OCI-LY1 (cell line): ENCODE measurements around the gene NPFFR1.

Experiments
- H2AFZ ChIP-seq: fragments of 200-600 bp; sonication (generic), shearing (Covaris generic); 2 replicates; pipeline ENCODE4 v1.6.0; 2014; ENCODE audit warnings: antibody characterized with exemption, mild to moderate bottlenecking, low read length
- H3F3A ChIP-seq: fragments of 200-600 bp; sonication (generic), shearing (Covaris generic); 2 replicates; pipeline ENCODE4 v1.6.0; 2014; ENCODE audit warnings: mild to moderate bottlenecking, antibody characterized with exemption, low read length, moderate library complexity; ENCODE audit not compliant: insufficient read depth
- H3K27ac ChIP-seq: fragments of 200-600 bp; sonication (generic); 2 replicates; pipeline ENCODE4 v1.5.1; 2014; ENCODE audit warnings: low read length, mixed run types, mild to moderate bottlenecking, low read depth; ENCODE audit not compliant: poor library complexity, severe bottlenecking
- H3K27me3 ChIP-seq: fragments of 200-600 bp; sonication (generic); 2 replicates; pipeline ENCODE4 v1.6.0; 2014; ENCODE audit warnings: antibody characterized with exemption, mild to moderate bottlenecking, low read length, moderate library complexity; ENCODE audit not compliant: insufficient read depth
- H3K36me3 ChIP-seq: fragments of 200-600 bp; sonication (generic); 2 replicates; pipeline ENCODE4 v1.6.1; 2014; ENCODE audit warnings: mild to moderate bottlenecking, antibody characterized with exemption, low read length, moderate library complexity, mixed read lengths; ENCODE audit not compliant: insufficient read depth
- H3K4me1 ChIP-seq: fragments of 200-600 bp; sonication (generic); 2 replicates; pipeline ENCODE4 v1.5.1; 2014; ENCODE audit warnings: mild to moderate bottlenecking, low read length, moderate library complexity; ENCODE audit not compliant: insufficient read depth, severe bottlenecking
- H3K4me2 ChIP-seq: fragments of 200-600 bp; sonication (generic), shearing (Covaris generic); 2 replicates; pipeline ENCODE4 v1.6.1; 2014; ENCODE audit warnings: low read length
- H3K4me3 ChIP-seq: fragments of 200-600 bp; sonication (generic); 2 replicates; pipeline ENCODE4 v1.5.1; 2014; ENCODE audit warnings: low read length, low read depth, mild to moderate bottlenecking, mixed read lengths; ENCODE audit not compliant: poor library complexity, severe bottlenecking
- H3K79me2 ChIP-seq: fragments of 200-600 bp; shearing (Covaris generic); 2 replicates; pipeline ENCODE4 v1.6.1; 2016; ENCODE audit warnings: mixed run types, low read length, mixed read lengths; ENCODE audit not compliant: insufficient read depth
- H3K9ac ChIP-seq: fragments of 200-600 bp; sonication (generic), shearing (Covaris generic); 2 replicates; pipeline ENCODE4 v1.6.1; 2014; ENCODE audit warnings: mild to moderate bottlenecking, low read length, mixed read lengths
- H3K9me2 ChIP-seq: fragments of 200-600 bp; sonication (generic), shearing (Covaris generic); 2 replicates; pipeline ENCODE4 v1.6.1; 2014; ENCODE audit warnings: low read depth, mild to moderate bottlenecking, low read length, mixed read lengths
- H3K9me3 ChIP-seq: fragments of 200-600 bp; shearing (Covaris generic); 2 replicates; pipeline ENCODE4 v1.6.1; 2014; ENCODE audit warnings: low read length, mixed read lengths
- H4K20me1 ChIP-seq: fragments of 200-600 bp; sonication (generic), shearing (Covaris generic); 2 replicates; pipeline ENCODE4 v1.6.0; 2016; ENCODE audit warnings: mild to moderate bottlenecking, low read length; ENCODE audit not compliant: insufficient read depth
- EZH2 ChIP-seq: fragments of 200-600 bp; sonication (generic), shearing (Covaris generic); IDR thresholded peaks from 2 replicates; pipeline ENCODE4 v1.8.0; 2017; ENCODE audit warnings: borderline replicate concordance, mixed run types, mild to moderate bottlenecking, antibody characterized with exemption, low read length, moderate library complexity, mixed read lengths
- TF ChIP-seq, protein P1 (sequence below): fragments of 200-600 bp; sonication (generic), shearing (Covaris generic); IDR thresholded peaks from 2 replicates; pipeline ENCODE4 v1.5.1; 2017; ENCODE audit warnings: mild to moderate bottlenecking, antibody characterized with exemption, low read length, moderate library complexity, mixed read lengths

NPFFR1 gene

DNA sequence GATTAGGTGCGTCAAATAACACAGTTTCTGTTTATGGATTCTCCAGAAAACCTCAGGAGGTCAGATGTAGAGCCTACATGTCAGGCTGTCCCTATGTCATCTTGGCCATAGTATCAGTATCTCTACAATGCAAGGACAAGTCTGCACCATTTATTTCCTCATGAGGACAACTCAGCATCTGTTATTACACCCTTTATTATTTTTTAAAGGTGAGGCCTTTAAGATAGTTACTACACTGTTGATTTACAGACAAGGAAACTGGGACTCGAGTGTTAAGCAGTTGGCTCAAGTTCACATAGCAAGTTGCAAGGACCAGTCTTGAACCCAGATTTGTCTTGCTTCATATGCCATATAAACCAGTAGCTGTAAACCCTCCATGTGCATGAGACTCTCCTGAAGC lies 27.3 kb downstream of the NPFFR1 start:
- H3K27ac ChIP-seq, result no peak overlapping the region
- H3F3A ChIP-seq, result no peaks in the 10 kb centered on the region
- H3K9me3 ChIP-seq, result peaks cover 2% of the 10 kb centered on the region; the same call in 1 of the 2 replicates
- peaks cover 6% of the 10 kb centered on the region; the same call in 1 of the 2 replicates for H3K27me3 ChIP-seq
- no peak for TF ChIP-seq EZH2
- TF ChIP-seq, protein P1, sequence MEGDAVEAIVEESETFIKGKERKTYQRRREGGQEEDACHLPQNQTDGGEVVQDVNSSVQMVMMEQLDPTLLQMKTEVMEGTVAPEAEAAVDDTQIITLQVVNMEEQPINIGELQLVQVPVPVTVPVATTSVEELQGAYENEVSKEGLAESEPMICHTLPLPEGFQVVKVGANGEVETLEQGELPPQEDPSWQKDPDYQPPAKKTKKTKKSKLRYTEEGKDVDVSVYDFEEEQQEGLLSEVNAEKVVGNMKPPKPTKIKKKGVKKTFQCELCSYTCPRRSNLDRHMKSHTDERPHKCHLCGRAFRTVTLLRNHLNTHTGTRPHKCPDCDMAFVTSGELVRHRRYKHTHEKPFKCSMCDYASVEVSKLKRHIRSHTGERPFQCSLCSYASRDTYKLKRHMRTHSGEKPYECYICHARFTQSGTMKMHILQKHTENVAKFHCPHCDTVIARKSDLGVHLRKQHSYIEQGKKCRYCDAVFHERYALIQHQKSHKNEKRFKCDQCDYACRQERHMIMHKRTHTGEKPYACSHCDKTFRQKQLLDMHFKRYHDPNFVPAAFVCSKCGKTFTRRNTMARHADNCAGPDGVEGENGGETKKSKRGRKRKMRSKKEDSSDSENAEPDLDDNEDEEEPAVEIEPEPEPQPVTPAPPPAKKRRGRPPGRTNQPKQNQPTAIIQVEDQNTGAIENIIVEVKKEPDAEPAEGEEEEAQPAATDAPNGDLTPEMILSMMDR, result no peak
- no peaks in the 10 kb centered on the region for H3K4me1 ChIP-seq
- no peaks in the 10 kb centered on the region for H4K20me1 ChIP-seq
- no peak overlapping the region for H2AFZ ChIP-seq
- H3K9ac ChIP-seq, result no peak overlapping the region
- H3K4me2 ChIP-seq, result no peak overlapping the region
- no peaks in the 10 kb centered on the region for H3K79me2 ChIP-seq
- H3K36me3 ChIP-seq, result no peaks in the 10 kb centered on the region; the same call in 1 of the 2 replicates
- H3K4me3 ChIP-seq, result no peak overlapping the region
- H3K9me2 ChIP-seq, result no peaks in the 10 kb centered on the region

DNA sequence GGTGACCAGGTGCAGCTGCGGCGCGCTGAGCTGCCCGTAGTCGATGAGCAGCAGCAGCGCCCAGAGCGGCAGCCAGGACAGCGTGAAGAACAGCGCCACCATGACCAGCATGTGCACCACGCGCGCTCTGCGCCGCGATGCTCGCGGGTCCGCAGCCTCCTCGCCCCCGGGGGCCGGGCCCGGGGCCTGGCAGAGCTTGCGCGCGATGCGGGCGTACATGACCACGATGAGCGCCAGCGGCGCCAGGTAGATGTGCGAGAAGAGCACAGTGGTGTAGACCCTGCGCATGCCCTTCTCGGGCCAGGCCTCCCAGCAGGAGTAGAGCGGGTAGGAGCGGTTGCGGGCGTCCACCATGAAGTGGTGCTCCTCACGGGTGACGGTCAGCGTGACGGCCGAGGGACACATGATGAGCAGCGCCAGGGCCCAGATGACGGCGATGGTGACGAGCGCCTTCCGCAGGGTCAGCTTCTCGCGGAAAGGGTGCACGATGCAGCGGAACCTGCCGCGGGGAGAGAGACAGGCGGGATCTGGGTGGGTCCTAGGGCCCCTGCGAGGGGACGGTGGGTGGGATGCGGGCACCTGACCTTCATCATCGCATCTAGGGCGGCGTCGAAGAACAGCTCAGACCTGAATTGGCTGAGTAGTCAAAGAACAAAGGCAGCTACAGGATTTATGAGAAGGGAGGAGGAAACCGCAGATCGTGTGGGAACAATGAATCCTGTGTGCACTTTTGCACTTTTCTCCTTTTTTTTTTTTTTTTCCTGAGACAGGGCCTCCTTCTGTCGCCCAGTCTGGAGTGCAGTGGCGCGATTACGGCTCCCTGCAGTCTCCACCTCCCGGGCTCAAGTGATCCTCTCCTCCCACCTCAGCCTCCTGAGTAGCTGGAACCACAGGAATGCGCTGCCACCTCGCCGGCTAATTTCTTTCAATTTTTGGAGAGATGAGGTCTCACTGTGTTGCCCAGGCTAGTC lies 28.2 kb downstream of the NPFFR1 start:
- H3K79me2 ChIP-seq, result no peaks in the 10 kb centered on the region
- no peaks in the 10 kb centered on the region for H3K36me3 ChIP-seq
- H3K27ac ChIP-seq, result no peak overlapping the region
- H4K20me1 ChIP-seq, result no peaks in the 10 kb centered on the region
- no peaks in the 10 kb centered on the region for H3K9me3 ChIP-seq
- H3K4me3 ChIP-seq, result no peak overlapping the region
- no peaks in the 10 kb centered on the region for H3K4me1 ChIP-seq
- H3F3A ChIP-seq, result no peaks in the 10 kb centered on the region
- no peak overlapping the region for H2AFZ ChIP-seq
- H3K9me2 ChIP-seq, result no peaks in the 10 kb centered on the region
- TF ChIP-seq, protein P1, result no peak
- TF ChIP-seq EZH2, result no peak
- H3K27me3 ChIP-seq, result peaks cover 3% of the 10 kb centered on the region
- H3K9ac ChIP-seq, result no peak overlapping the region
- H3K4me2 ChIP-seq, result no peak overlapping the region

DNA sequence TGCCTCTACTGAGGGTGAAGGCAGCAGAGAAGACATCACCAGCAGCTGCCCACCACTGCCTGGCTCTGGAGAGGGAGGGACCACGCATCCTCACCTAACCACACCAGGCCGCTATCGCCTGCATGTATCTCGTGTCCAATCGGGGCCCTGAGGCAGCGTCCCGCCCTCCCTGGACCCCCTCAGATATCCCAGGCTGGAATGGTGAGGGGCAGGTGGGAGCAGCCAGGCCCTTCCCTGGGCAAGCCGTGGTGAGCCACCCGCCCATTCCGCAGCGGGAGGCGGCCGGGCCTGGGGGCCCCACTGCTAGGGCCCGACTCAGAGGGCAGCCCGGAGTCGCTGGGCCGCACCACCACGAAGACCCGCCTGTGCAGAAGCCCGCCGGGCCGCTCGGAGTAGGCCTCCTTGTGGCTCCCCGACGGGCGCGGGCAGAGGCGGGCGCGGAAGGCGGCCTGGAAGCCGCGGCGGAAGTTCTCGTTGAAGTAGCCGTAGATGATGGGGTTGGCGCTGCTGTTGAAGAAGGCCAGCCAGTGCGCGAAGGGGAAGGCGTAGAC lies 29.0 kb downstream of the NPFFR1 start:
- H3K79me2 ChIP-seq, result no peaks in the 10 kb centered on the region
- peaks cover 9% of the 10 kb centered on the region for H3K27me3 ChIP-seq
- H2AFZ ChIP-seq, result no peak overlapping the region
- H3K9me2 ChIP-seq, result no peaks in the 10 kb centered on the region
- H3F3A ChIP-seq, result no peaks in the 10 kb centered on the region
- no peaks in the 10 kb centered on the region for H3K9me3 ChIP-seq
- H3K36me3 ChIP-seq, result no peaks in the 10 kb centered on the region
- H3K9ac ChIP-seq, result no peak overlapping the region
- H3K4me3 ChIP-seq, result no peak overlapping the region
- H3K4me2 ChIP-seq, result no peak overlapping the region
- TF ChIP-seq, protein P1, result no peak
- TF ChIP-seq EZH2, result no peak
- H3K27ac ChIP-seq, result no peak overlapping the region
- H4K20me1 ChIP-seq, result no peaks in the 10 kb centered on the region
- no peaks in the 10 kb centered on the region for H3K4me1 ChIP-seq
